NB4 (cell line): ENCODE results near the gene TAF11L9.
"Not testable (repeated sequence)": the region's sequence is repeated elsewhere in the genome, so short reads cannot be mapped to it uniquely, and the experiment has no call there.

Source experiments
- DNase-seq: peaks from one replicate; pipeline ENCODE4 v3.0.0; 2010; ENCODE audit warnings: low read depth
- H3K4me3 ChIP-seq: one replicate; pipeline ENCODE4 v1.5.1; 2011; ENCODE audit warnings: mild to moderate bottlenecking, low read depth, low read length, moderate library complexity

Gene TAF11L9

DNA sequence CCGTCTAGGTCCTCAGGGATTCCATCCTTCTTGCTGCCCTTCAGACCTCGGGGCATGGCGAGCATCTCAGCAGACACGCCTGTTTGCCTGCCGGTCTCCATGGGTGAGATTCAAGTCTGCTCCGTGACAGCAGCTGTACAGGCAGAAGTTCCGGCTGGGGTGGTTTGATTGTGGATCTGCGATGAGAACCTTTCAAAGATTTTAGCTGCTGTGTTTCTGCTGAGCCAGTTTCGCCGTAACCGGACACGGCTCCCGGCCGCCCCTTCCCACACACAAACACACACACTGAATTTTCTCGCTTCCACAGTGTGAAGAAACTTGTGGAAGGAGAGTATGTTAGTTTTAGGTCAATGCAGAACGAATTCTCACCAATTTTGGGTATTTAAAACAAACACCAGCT, 8.5 kb downstream of the TAF11L9 start, which contains the start of gene TAF11L7:
Gene TAF11L7 (minus strand): TSS at position 101 of the 400 bp plus-strand sequence.
- H3K4me3 ChIP-seq, DNase-seq: not testable (repeated sequence)
